Activated naive CD4-positive, alpha-beta T cell treated with anti-CD3 and anti-CD28 coated beads, Interleukin-2, amount 10 ng/mL, durations not matched to agents 7 days and 5 days (primary cell): ENCODE results near the gene RERE.
A peak's percentile ranks its signal among the peaks of the same experiment; 100 is the strongest.

Source experiments
- CTCF ChIA-PET: fragments of 350-600 bp; sonication (Branson Sonifier 250); formaldehyde crosslinking; loops from one replicate; lab custom pipeline; 2021; ENCODE audit warnings: antibody characterized with exemption; lab: Charles Lee
- DNase-seq: peaks from one replicate; pipeline ENCODE4 v3.0.0-alpha.2; 2020
- H3K27ac Mint-ChIP-seq: one replicate; pipeline ENCODE4 v1.8.0; 2021; ENCODE audit warnings: mild to moderate bottlenecking, moderate library complexity, mixed read lengths
- H3K27me3 Mint-ChIP-seq: one replicate; pipeline ENCODE4 v1.8.0; 2021; ENCODE audit warnings: mild to moderate bottlenecking, mixed read lengths
- H3K36me3 Mint-ChIP-seq: one replicate; pipeline ENCODE4 v1.8.0; 2021; ENCODE audit warnings: mixed read lengths
- H3K4me1 Mint-ChIP-seq: one replicate; pipeline ENCODE4 v1.8.0; 2021; ENCODE audit warnings: mixed read lengths
- H3K4me3 Mint-ChIP-seq: one replicate; pipeline ENCODE4 v1.8.0; 2021; ENCODE audit warnings: mild to moderate bottlenecking, moderate library complexity, mixed read lengths
- H3K9me3 Mint-ChIP-seq: one replicate; pipeline ENCODE4 v1.8.0; 2021; ENCODE audit warnings: mixed read lengths

The RERE gene

DNA sequence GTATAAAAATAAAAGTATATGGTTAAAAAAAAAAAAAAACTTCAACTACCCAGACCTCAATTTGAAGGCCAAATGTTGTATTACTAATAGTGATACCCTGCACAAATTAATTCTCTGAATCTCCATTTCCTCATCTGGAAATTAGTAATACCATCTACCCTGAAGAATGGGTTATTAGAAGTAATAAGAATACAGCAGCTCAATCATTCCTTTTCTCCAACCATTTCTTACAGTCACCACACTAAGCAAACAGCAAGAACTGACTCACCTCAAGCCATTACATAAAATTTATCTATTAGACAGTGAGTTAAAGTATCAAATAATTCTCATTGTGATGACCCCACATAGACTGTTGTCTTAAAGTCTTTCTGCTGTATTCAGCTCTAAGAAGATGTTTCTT lies 39.6 kb downstream of the RERE start:
- Mint-ChIP-seq H3K27me3 (no peaks in the 10 kb centered on the region), H3K27ac (no peak overlapping the region), H3K4me3 (no peak overlapping the region), H3K9me3 (no peaks in the 10 kb centered on the region), H3K4me1 (peaks cover 10% of the 10 kb centered on the region), H3K36me3 (no peaks in the 10 kb centered on the region)
- no peak for DNase-seq
- CTCF ChIA-PET, result no interaction called here

DNA sequence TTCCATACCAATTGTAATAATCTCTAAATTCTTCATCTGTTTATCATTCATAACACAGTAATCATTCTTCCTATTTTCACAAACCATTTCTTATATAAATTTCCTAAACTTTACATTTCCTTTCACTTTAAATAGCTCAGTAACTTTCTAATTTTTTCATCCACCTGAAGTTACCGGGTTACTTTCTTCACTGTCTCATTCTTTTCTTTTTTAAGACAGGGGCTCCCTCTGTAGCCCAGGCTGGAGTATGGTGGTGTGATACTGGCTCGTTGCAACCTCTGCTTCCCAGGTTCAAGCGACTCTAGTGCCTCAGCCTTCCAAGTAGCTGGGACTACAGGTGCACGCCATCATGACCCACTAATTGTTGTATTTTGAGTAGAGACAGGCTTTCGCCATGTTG lies 41.3 kb downstream of the RERE start:
- no peak for DNase-seq
- H3K27ac Mint-ChIP-seq, result no peak overlapping the region
- no peaks in the 10 kb centered on the region for H3K9me3 Mint-ChIP-seq
- H3K36me3 Mint-ChIP-seq, result no peaks in the 10 kb centered on the region
- CTCF ChIA-PET, result interaction anchor here (0.8 to 1.0 kb wide), 2 partner anchors 49 to 72 kb away, joined by 4 read pairs; no protein-coding TSS in a partner anchor
- H3K27me3 Mint-ChIP-seq, result no peaks in the 10 kb centered on the region
- H3K4me1 Mint-ChIP-seq, result peaks cover 8% of the 10 kb centered on the region
- H3K4me3 Mint-ChIP-seq, result no peak overlapping the region

DNA sequence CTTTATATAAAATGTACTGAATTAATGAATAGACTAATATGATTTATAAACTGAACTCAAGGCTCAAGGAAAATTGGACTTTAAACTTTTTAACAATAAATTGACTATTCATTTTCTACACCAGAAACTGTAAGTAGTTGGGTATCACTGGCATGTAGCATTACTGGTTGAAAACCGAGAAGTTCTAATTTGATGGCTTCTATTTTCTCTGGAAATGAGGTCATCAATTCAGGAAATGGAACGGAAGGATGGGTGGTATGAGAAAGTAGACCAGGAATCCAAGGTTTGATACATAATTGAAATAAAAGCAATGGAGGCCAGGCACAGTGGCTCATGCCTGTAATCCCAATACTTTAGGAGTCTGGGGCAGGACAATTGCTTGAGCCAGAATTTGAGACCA lies 50.4 kb downstream of the RERE start:
- H3K4me3 Mint-ChIP-seq, result no peak overlapping the region
- CTCF ChIA-PET, result interaction anchor here (1.2 kb wide), 1 partner anchor 15 kb away, joined by 3 read pairs; no protein-coding TSS in a partner anchor

GRCh38 chr1:8765198-8765597 lies 52.2 kb downstream of the RERE start:
- Mint-ChIP-seq H3K4me3 (no peak overlapping the region), H3K27me3 (no peaks in the 10 kb centered on the region), H3K27ac (no peak overlapping the region), H3K36me3 (peaks cover 4% of the 10 kb centered on the region), H3K4me1 (no peaks in the 10 kb centered on the region), H3K9me3 (no peaks in the 10 kb centered on the region)
- CTCF ChIA-PET, result no interaction called here
- DNase-seq, result no peak

More for the DNA sequence above, 50.4 kb downstream of the RERE start:
- no peaks in the 10 kb centered on the region for H3K27me3 Mint-ChIP-seq
- no peaks in the 10 kb centered on the region for H3K4me1 Mint-ChIP-seq
- H3K36me3 Mint-ChIP-seq, result peaks cover 4% of the 10 kb centered on the region
- H3K9me3 Mint-ChIP-seq, result no peaks in the 10 kb centered on the region
- H3K27ac Mint-ChIP-seq, result no peak overlapping the region
- DNase-seq, result no peak

DNA sequence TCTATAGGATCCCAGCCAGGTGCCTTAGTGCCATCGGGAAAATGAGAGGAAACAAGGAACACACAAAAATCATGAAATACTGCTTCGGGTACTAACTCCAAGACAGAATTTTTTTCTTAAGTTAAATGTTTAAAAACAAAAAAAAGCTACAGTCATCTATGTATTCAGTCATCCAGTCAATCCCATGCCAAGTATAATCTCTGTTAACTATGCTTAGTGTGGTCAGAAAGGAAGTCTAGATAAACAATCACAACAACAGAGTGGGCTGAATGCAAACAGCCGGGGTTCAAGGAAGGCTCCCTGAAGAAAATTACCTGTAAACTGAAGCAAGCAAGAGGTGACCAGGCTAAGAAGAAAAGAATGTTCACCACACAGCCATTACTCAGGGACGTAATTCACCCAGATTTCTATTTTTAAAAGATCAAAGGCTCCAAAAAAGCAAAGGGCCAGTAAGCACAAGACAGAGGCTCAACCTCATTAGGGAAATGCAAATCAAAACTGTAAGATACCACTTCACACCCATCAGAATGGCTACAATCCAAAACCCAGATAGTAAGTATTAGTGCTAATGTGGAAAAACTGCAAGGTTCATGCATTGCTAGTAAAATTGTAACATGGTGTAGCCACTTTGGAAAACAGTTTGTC lies 53.0 kb downstream of the RERE start:
- H3K9me3 Mint-ChIP-seq, result no peaks in the 10 kb centered on the region
- H3K4me1 Mint-ChIP-seq, result no peaks in the 10 kb centered on the region
- DNase-seq, result no peak
- H3K27me3 Mint-ChIP-seq, result no peaks in the 10 kb centered on the region
- H3K36me3 Mint-ChIP-seq, result peaks cover 4% of the 10 kb centered on the region
- H3K27ac Mint-ChIP-seq, result no peak overlapping the region
- H3K4me3 Mint-ChIP-seq, result no peak overlapping the region
- CTCF ChIA-PET, result interaction anchor here (0.7 kb wide), 1 partner anchor 84 kb away, joined by 4 read pairs; no protein-coding TSS in a partner anchor

DNA sequence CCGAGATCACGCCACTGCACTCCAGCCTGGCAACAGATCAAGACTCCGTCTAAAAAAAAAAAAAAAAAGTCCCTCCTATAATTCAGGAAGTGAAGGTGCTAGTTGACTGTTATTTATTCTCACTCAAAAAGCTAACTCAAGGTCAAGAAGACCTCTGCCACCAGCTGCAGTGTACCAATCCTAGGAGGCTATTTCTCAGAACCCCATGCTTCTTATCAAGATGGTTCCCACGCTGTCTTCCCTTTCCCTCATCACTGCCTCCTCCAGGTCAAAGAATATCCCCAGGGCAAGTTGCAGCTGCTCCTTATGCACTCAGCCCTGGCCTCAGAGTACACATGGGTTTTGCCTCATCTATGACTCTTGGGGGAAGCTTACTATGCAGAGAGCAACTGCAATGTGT lies 53.6 kb downstream of the RERE start:
- H3K9me3 Mint-ChIP-seq, result no peaks in the 10 kb centered on the region
- peaks cover 5% of the 10 kb centered on the region for H3K36me3 Mint-ChIP-seq
- no peak for DNase-seq
- no peak overlapping the region for H3K27ac Mint-ChIP-seq
- H3K27me3 Mint-ChIP-seq, result no peaks in the 10 kb centered on the region
- CTCF ChIA-PET, result interaction anchor here (0.7 kb wide), 1 partner anchor 85 kb away, joined by 4 read pairs; no protein-coding TSS in a partner anchor
- H3K4me1 Mint-ChIP-seq, result no peaks in the 10 kb centered on the region
- no peak overlapping the region for H3K4me3 Mint-ChIP-seq

DNA sequence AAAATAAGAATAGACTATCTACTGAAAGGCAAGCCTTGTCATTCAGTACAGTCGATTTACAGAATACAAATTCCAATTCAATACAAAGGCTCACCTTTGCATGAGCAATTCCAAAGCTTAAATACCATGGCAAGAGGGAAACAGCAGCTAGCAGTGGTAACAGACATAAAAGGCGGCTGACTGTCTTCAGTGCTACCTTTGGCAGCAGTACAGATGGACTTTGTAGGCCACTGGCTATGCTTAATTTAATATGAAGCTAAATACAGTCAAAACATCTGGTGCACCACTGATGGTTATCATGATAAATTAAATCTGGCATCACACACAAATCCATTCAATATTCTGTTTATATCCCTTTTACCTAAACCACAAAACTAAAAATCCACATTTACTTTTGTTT lies 62.4 kb downstream of the RERE start:
- no peak overlapping the region for H3K27ac Mint-ChIP-seq
- H3K4me1 Mint-ChIP-seq, result peaks cover 18% of the 10 kb centered on the region
- H3K4me3 Mint-ChIP-seq, result no peak overlapping the region
- no peaks in the 10 kb centered on the region for H3K27me3 Mint-ChIP-seq
- peaks cover 1% of the 10 kb centered on the region for H3K36me3 Mint-ChIP-seq
- CTCF ChIA-PET, result no interaction called here
- no peaks in the 10 kb centered on the region for H3K9me3 Mint-ChIP-seq
- no peak for DNase-seq

GRCh38 chr1:8754247-8754650 lies 63.2 kb downstream of the RERE start:
- Mint-ChIP-seq H3K4me1 (peaks cover 18% of the 10 kb centered on the region), H3K36me3 (peaks cover 1% of the 10 kb centered on the region), H3K9me3 (no peaks in the 10 kb centered on the region), H3K4me3 (no peak overlapping the region), H3K27me3 (no peaks in the 10 kb centered on the region), H3K27ac (no peak overlapping the region)
- DNase-seq, result no peak
- CTCF ChIA-PET, result no interaction called here

GRCh38 chr1:8753736-8754135 lies 63.7 kb downstream of the RERE start:
- no peak overlapping the region for H3K27ac Mint-ChIP-seq
- CTCF ChIA-PET, result no interaction called here
- no peaks in the 10 kb centered on the region for H3K27me3 Mint-ChIP-seq
- no peak overlapping the region for H3K4me3 Mint-ChIP-seq
- H3K4me1 Mint-ChIP-seq, result peaks cover 18% of the 10 kb centered on the region
- H3K9me3 Mint-ChIP-seq, result no peaks in the 10 kb centered on the region
- no peaks in the 10 kb centered on the region for H3K36me3 Mint-ChIP-seq
- no peak for DNase-seq

DNA sequence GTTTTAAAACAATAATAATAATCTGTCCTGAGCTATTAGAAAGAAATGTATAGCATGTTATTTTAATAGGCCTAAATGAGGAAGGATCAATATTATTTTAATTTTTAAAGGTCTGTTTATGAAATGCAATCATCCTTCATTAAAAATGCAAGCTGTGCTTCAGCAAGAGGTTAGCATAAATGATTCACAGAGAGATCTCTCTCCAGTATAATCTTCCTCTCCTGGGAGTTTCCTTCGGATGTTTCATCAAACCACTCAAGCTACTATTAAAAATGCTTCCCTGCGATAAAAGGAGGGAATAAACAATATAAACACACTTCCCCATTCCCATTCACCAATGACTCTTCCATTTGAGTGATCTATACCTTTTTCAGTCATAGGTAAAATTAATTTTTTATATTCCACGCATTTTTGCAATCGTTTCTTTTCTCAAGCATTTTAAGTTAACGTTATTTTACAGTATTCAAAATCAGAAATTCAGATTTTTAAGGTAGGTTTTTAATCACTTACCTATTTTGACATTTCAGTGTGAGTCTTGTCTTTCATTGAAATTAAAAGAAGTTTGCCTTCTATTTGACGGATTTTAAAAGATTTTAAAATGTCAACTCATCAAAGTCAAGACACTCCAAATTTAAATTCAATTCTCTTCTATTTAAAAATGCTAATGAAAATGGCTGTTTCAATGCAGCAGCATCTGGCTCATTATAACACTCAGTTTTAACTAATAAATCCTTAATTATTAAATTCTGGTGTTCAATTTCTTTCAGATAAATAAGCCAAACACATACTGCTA lies 64.3 kb downstream of the RERE start:
- no peak overlapping the region for H3K27ac Mint-ChIP-seq
- no peak overlapping the region for H3K4me3 Mint-ChIP-seq
- peaks cover 18% of the 10 kb centered on the region for H3K4me1 Mint-ChIP-seq
- no peak for DNase-seq
- H3K9me3 Mint-ChIP-seq, result no peaks in the 10 kb centered on the region
- CTCF ChIA-PET, result interaction anchor here (0.8 to 1.1 kb wide), 2 partner anchors 13 to 15 kb away, joined by 3 read pairs; no protein-coding TSS in a partner anchor
- no peaks in the 10 kb centered on the region for H3K36me3 Mint-ChIP-seq
- H3K27me3 Mint-ChIP-seq, result no peaks in the 10 kb centered on the region

- no peak overlapping the region for H3K27ac Mint-ChIP-seq
- no peaks in the 10 kb centered on the region for H3K36me3 Mint-ChIP-seq
- peaks cover 18% of the 10 kb centered on the region for H3K4me1 Mint-ChIP-seq
- H3K9me3 Mint-ChIP-seq, result no peaks in the 10 kb centered on the region
- CTCF ChIA-PET, result interaction anchor here (0.8 to 1.1 kb wide), 2 partner anchors 12 to 15 kb away, joined by 3 read pairs; no protein-coding TSS in a partner anchor
- peak overlapping the region; percentile 22 for H3K4me3 Mint-ChIP-seq
- no peak for DNase-seq
- H3K27me3 Mint-ChIP-seq, result no peaks in the 10 kb centered on the region
Measured at GRCh38 chr1:8752411-8752810, 65.0 kb downstream of the RERE start.

DNA sequence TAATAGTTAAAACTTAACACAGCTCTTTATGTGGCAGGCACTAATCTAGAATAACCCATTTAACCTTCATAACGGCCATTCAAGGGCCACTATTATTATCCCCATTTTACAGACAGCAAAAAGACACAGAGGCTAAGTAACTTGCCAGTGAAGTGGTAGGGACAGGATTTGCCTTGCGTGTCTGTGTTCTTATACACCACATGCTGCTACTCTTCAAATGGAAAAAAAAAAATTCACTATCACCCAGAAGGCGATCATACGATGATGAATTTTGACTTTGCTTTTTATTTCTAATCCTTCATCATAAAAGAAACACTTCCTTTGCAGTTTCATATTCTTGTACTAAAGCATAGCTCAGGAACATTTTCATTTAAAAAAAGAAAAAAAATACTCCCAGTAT lies 65.5 kb downstream of the RERE start:
- Mint-ChIP-seq H3K27ac (no peak overlapping the region), H3K4me3 (peak overlapping the region; percentile 22), H3K36me3 (no peaks in the 10 kb centered on the region), H3K9me3 (no peaks in the 10 kb centered on the region), H3K27me3 (no peaks in the 10 kb centered on the region), H3K4me1 (peaks cover 18% of the 10 kb centered on the region)
- CTCF ChIA-PET, result interaction anchor here (1.1 kb wide), 1 partner anchor 16 kb away, joined by 3 read pairs; no protein-coding TSS in a partner anchor
- DNase-seq, result no peak

- no peak overlapping the region for H3K27ac Mint-ChIP-seq
- peaks cover 7% of the 10 kb centered on the region for H3K4me1 Mint-ChIP-seq
- no peaks in the 10 kb centered on the region for H3K9me3 Mint-ChIP-seq
- no peaks in the 10 kb centered on the region for H3K27me3 Mint-ChIP-seq
- no peak for DNase-seq
- H3K4me3 Mint-ChIP-seq, result no peak overlapping the region
- H3K36me3 Mint-ChIP-seq, result no peaks in the 10 kb centered on the region
- CTCF ChIA-PET, result interaction anchor here (0.7 kb wide), 1 partner anchor 243 kb away, joined by 5 read pairs; no protein-coding TSS in a partner anchor
Measured at GRCh38 chr1:8747879-8748825, 69.3 kb downstream of the RERE start.

- H3K27ac Mint-ChIP-seq, result no peak overlapping the region
- no peaks in the 10 kb centered on the region for H3K9me3 Mint-ChIP-seq
- CTCF ChIA-PET, result no interaction called here
- H3K36me3 Mint-ChIP-seq, result no peaks in the 10 kb centered on the region
- no peaks in the 10 kb centered on the region for H3K4me1 Mint-ChIP-seq
- H3K27me3 Mint-ChIP-seq, result no peaks in the 10 kb centered on the region
- no peak for DNase-seq
- no peak overlapping the region for H3K4me3 Mint-ChIP-seq
Measured at GRCh38 chr1:8746554-8746953, 70.9 kb downstream of the RERE start.
